GM19328 (cell line): ENCODE results near the gene ID2.
A peak's percentile ranks its signal among the peaks of the same experiment; 100 is the strongest.

Experiments used
- ATAC-seq: cut with Tn5 transposase; IDR thresholded peaks from one replicate; pipeline ENCODE4 v1.9.1; 2021; ENCODE audit warnings: mild to moderate bottlenecking, moderate library complexity; ENCODE audit not compliant: unreplicated experiment

ID2 gene

GRCh38 chr2:8666581-8666980, 15.3 kb upstream of the ID2 start:
- ATAC-seq = no peak

GRCh38 chr2:8667896-8668512, 13.9 kb upstream of the ID2 start:
- no peak for ATAC-seq

GRCh38 chr2:8669157-8669817, 12.6 kb upstream of the ID2 start:
- no peak for ATAC-seq

DNA sequence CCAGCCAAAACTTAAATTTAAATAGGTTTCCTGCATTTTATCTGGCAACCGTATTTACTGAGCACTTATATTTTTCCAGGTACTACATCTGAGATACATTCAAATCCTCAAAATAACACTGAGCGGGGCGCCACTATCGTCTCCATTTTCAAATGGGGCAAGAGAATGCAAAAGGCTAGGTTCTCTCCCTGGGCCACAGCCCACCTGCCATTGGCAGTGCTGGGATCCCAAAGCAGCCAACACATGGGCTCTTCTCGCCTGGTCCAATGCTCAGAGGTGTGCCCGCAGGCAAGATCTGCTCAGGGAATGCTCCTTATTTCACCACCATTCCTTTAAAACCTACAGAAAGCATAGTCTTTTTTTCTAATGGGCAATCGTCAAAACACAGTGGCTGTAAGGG, 11.3 kb upstream of the ID2 start:
- no peak for ATAC-seq

- ATAC-seq = no peak
These were observed 10.7 kb upstream of the ID2 start for GRCh38 chr2:8671176-8671575.

GRCh38 chr2:8671802-8672201, 10.1 kb upstream of the ID2 start:
- ATAC-seq = no peak

DNA sequence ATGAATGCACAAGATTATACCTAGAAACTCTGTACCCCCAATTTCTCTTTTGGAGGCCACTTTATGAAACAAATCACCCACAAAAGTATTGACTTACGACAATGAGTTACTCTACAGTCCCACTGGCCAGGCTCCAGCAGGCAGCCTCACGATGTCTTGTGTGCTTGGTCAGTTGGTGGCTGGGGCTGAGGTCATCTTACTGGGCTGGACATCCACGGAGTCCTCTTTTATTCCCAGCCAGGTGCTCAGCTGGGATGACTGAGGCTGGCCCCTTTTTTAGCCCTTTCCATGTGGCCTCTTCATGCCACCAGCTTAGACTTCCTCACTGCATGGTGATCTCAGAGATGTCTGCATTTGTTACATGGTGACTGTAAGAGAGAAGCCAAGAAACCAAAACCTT, 8.9 kb upstream of the ID2 start:
- ATAC-seq = no peak

- no peak for ATAC-seq
These were observed 8.5 kb upstream of the ID2 start for GRCh38 chr2:8673381-8673780.

- ATAC-seq = no peak
These were observed 7.3 kb upstream of the ID2 start for GRCh38 chr2:8674420-8675009.

GRCh38 chr2:8675543-8675942, 6.3 kb upstream of the ID2 start:
- no peak for ATAC-seq

DNA sequence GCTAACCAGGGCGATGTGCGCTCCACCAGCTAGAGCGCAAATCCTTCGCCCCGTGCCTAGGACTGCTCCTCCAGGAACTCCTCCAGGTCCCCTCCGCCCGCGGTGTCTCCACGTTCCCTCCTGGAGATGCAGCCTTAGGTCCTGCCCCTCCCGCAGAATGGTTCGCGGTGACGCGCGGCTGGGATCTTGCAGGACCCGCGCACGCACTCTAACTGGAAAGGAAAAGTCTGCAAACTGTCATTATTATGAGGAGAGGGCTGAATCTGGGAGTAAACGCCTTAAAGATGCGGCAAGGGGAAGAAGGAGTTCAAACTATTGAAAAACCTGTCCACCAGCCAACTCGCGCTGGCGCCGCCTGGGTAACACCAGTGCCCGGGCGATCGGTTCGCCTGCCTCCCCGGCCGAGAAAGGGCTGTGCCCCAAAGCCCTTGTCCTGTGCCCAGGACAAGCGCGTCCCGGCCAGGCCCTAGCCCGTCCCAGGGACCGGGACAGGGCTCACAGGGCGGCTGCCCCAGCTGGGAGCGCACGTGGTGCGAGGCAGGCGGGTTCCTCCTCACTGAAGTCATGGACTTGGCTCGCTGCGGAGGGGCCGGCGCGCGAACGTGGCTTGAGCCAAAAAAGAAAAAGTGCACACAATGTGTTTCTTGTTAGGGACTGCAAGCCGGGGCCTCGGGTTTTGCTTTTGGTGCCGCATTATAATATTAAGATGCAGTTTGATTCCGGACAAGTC, 5.5 kb upstream of the ID2 start:
- no peak for ATAC-seq

GRCh38 chr2:8676921-8677645, 4.8 kb upstream of the ID2 start:
- ATAC-seq = no peak

- no peak for ATAC-seq
These were observed 3.9 kb upstream of the ID2 start for GRCh38 chr2:8677646-8678592.

GRCh38 chr2:8678731-8679566, 2.9 kb upstream of the ID2 start:
- ATAC-seq = peak; percentile 62

DNA sequence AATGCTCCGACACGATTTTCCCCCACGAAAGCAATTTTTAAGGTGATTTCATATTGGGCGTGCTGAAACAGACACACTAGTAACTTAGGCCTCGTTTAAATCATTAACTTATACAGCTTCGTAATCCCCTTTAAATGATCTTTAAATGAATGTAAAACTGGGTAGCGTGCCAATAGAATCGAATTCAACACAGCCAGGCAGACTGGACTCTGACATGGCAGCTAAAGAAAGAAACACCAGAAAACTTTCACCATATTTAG, 2.4 kb upstream of the ID2 start:
- ATAC-seq = no peak

DNA sequence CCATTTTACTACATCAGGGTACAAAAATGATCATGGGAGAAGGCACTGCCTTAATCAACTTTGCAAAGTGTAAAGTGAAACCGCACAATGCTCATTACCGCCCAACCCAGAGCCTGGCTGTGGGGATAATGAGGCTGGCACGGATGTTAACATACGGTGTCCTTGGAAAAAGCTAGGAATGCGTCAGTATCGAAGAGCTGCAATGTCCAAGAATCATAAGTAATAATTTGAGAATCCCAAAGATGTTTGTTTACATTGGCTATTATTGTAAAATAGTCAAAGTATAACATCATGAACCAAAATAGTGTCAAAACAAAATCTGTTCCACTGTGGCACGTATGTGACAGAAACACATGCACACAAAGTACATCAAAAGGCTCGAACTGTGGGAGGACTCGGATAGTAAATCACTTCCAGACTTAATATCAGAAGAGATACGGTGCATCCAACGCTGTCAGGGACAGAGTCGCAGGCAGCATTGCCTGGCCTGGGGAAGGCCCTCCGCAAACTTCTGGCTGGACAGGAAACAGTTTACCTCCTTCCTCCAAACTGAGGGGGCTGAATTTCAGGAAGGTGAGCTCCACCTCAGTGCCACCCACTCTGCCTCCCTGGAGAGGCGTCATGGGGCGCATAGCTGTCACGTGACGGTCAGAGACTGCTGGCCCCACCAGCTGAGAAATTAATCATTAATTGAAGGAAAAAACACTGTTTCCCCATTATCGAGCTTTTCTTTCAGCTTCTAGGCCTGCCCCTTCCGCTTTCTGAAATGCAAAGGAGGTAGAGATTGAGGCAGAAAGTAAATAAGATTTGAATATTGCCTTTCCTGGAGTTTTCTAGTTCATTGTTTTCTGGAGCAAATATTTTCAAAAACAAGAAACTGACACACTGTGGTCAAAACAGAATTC, 1.8 kb upstream of the ID2 start:
- no peak for ATAC-seq

DNA sequence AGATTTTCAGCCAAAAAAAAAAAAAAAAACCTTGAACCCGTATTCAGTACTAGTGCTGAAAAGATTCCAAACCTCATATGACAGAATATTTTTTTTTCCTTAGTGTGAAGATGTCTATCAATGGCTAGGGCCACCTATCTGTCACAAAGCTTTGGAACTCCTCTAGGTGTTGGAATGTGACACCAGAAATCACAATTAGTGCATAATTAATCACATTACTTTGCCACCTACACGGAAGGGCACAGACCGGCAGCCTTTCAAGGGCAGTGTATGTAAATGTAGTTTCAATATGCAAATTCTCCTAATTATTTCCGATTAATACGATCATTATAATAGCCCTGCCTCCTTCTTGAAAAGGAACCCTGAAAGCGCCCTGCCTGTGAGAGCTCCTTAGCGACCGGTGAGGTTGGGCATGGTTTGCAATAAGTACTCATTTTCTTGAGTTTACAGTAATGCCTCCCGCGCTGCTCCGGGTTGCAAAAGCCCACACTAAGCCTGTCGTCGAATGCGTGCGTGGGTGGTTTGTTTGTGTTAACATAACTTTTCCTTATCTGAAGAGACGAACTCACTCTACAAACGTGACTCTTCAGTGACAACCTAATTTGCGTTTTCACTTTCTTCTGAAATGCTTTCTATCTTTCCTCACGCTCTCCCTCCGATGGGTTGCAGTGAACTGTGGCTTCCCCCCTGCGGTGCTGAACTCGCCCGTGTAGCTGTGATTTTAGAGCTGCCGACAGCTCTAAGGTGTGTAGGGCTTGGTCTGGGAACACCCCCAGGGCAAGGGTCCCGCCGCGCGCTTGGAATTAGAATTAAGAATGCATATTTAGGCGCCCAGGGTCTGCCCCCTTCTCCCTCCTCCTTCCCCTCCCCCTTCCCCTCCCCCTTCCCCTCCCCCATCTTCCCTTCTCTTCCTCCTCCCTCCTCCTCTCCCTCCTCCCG, 765 bp upstream of the ID2 start:
- no peak for ATAC-seq
